ENCODE results near the gene EMC10.

The EMC10 gene

GRCh38 chr19:50462970-50463369 is 13.3 kb upstream of the EMC10 start:
- Histone ChIP-seq H3K36me3 (ENCODE audit: control insufficient read depth in 1 of 2, insufficient read depth in 2 of 2, low read depth in 1 of 2, low read length in 2 of 2) (peaks cover 0 to 7% of the 10 kb centered on the region in 2 experiments), H3K14ac (ENCODE audit: low read length in 2 of 2) (no peak overlapping the region), H3K23ac (ENCODE audit: low read length in 2 of 2) (no peak overlapping the region), H2BK12ac (ENCODE audit: low read length in 2 of 2) (no peak overlapping the region), H3K9ac (ENCODE audit: low read length) (no peak overlapping the region), H2BK120ac (ENCODE audit: low read depth, low read length) (no peak overlapping the region), H3K4me3 (ENCODE audit: insufficient read depth in 1 of 2, low read depth in 1 of 2, low read length in 2 of 2) (no peak overlapping the region), H3K18ac (ENCODE audit: low read depth in 1 of 2, low read length in 2 of 2) (no peak overlapping the region), H3K4me1 (ENCODE audit: control insufficient read depth, insufficient read depth, low read depth, low read length) (peaks cover 12% of the 10 kb centered on the region), H2BK5ac (ENCODE audit: low read depth, low read length, poor library complexity, severe bottlenecking) (no peak overlapping the region), H2AFZ (ENCODE audit: low read depth, low read length) (no peak overlapping the region), H2BK15ac (ENCODE audit: low read depth, poor library complexity, severe bottlenecking) (no peak overlapping the region), H3K9me3 (ENCODE audit: control insufficient read depth, low read length) (no peaks in the 10 kb centered on the region), H3K27ac (ENCODE audit: low read length, poor library complexity, severe bottlenecking) (no peak overlapping the region), H4K8ac (ENCODE audit: low read length) (no peak overlapping the region), H3K27me3 (ENCODE audit: control insufficient read depth in 1 of 2, insufficient read depth in 1 of 2, low read length in 2 of 2) (peaks cover 0 to 44% of the 10 kb centered on the region in 2 experiments), H3K4me2 (ENCODE audit: low read length, poor library complexity, severe bottlenecking) (no peak overlapping the region), H4K91ac (ENCODE audit: low read length) (no peak overlapping the region), H2AK5ac (ENCODE audit: low read length, severe bottlenecking) (peak overlapping the region; percentile 25), H3K4ac (ENCODE audit: low read depth in 1 of 2, low read length in 2 of 2) (no peak overlapping the region), H3K79me1 (replicated peaks; ENCODE audit: low read length, poor library complexity, severe bottlenecking) (no peaks in the 10 kb centered on the region)
- DNase-seq: no peak
- WGBS: 71% methylated on average over 7 of the region's 7 CpGs

GRCh38 chr19:50464348-50464747 is 12.0 kb upstream of the EMC10 start:
- Histone ChIP-seq H3K27me3 (ENCODE audit: control insufficient read depth in 1 of 2, insufficient read depth in 1 of 2, low read length in 2 of 2) (peaks cover 0 to 49% of the 10 kb centered on the region in 2 experiments), H3K27ac (ENCODE audit: low read length, poor library complexity, severe bottlenecking) (no peak overlapping the region), H2BK15ac (ENCODE audit: low read depth, poor library complexity, severe bottlenecking) (no peak overlapping the region), H3K4me1 (ENCODE audit: control insufficient read depth, insufficient read depth, low read depth, low read length) (peaks cover 10% of the 10 kb centered on the region), H2BK5ac (ENCODE audit: low read depth, low read length, poor library complexity, severe bottlenecking) (no peak overlapping the region), H3K23ac (ENCODE audit: low read length in 2 of 2) (no peak overlapping the region), H3K14ac (ENCODE audit: low read length in 2 of 2) (no peak overlapping the region), H2BK12ac (ENCODE audit: low read length in 2 of 2) (no peak overlapping the region), H3K36me3 (ENCODE audit: control insufficient read depth in 1 of 2, insufficient read depth in 2 of 2, low read depth in 1 of 2, low read length in 2 of 2) (peaks cover 0 to 4% of the 10 kb centered on the region in 2 experiments), H4K91ac (ENCODE audit: low read length) (no peak overlapping the region), H3K79me1 (replicated peaks; ENCODE audit: low read length, poor library complexity, severe bottlenecking) (no peaks in the 10 kb centered on the region), H2AFZ (ENCODE audit: low read depth, low read length) (no peak overlapping the region), H3K4me3 (ENCODE audit: insufficient read depth in 1 of 2, low read depth in 1 of 2, low read length in 2 of 2) (no peak overlapping the region), H3K4me2 (ENCODE audit: low read length, poor library complexity, severe bottlenecking) (no peak overlapping the region), H3K9me3 (ENCODE audit: control insufficient read depth, low read length) (no peaks in the 10 kb centered on the region), H4K8ac (ENCODE audit: low read length) (no peak overlapping the region), H2AK5ac (ENCODE audit: low read length, severe bottlenecking) (no peak overlapping the region), H2BK120ac (ENCODE audit: low read depth, low read length) (no peak overlapping the region), H3K4ac (ENCODE audit: low read depth in 1 of 2, low read length in 2 of 2) (no peak overlapping the region), H3K9ac (ENCODE audit: low read length) (no peak overlapping the region), H3K18ac (ENCODE audit: low read depth in 1 of 2, low read length in 2 of 2) (no peak overlapping the region)
- DNase-seq: no peak
- WGBS: 77% methylated on average over 19 of the region's 19 CpGs

GRCh38 chr19:50465000-50465399 is 11.3 kb upstream of the EMC10 start:
- no peak overlapping the region for H2BK5ac ChIP-seq (ENCODE audit: low read depth, low read length, poor library complexity, severe bottlenecking)
- H3K23ac ChIP-seq (ENCODE audit: low read length in 2 of 2): no peak overlapping the region
- no peak overlapping the region for H2BK12ac ChIP-seq (ENCODE audit: low read length in 2 of 2)
- no peak overlapping the region for H3K4ac ChIP-seq (ENCODE audit: low read depth in 1 of 2, low read length in 2 of 2)
- peaks cover 0 to 4% of the 10 kb centered on the region in 2 experiments for H3K36me3 ChIP-seq (ENCODE audit: control insufficient read depth in 1 of 2, insufficient read depth in 2 of 2, low read depth in 1 of 2, low read length in 2 of 2)
- H4K91ac ChIP-seq (ENCODE audit: low read length): no peak overlapping the region
- no peak overlapping the region for H3K4me3 ChIP-seq (ENCODE audit: insufficient read depth in 1 of 2, low read depth in 1 of 2, low read length in 2 of 2)
- no peak overlapping the region for H2AFZ ChIP-seq (ENCODE audit: low read depth, low read length)
- 92% methylated on average over 13 of the region's 13 CpGs for WGBS
- no peaks in the 10 kb centered on the region for H3K9me3 ChIP-seq (ENCODE audit: control insufficient read depth, low read length)
- no peak overlapping the region for H3K27ac ChIP-seq (ENCODE audit: low read length, poor library complexity, severe bottlenecking)
- H3K79me1 ChIP-seq (replicated peaks; ENCODE audit: low read length, poor library complexity, severe bottlenecking): no peaks in the 10 kb centered on the region
- no peak overlapping the region for H3K9ac ChIP-seq (ENCODE audit: low read length)
- no peak overlapping the region for H2BK120ac ChIP-seq (ENCODE audit: low read depth, low read length)
- H3K4me2 ChIP-seq (ENCODE audit: low read length, poor library complexity, severe bottlenecking): no peak overlapping the region
- no peak overlapping the region for H2AK5ac ChIP-seq (ENCODE audit: low read length, severe bottlenecking)
- H2BK15ac ChIP-seq (ENCODE audit: low read depth, poor library complexity, severe bottlenecking): no peak overlapping the region
- H3K4me1 ChIP-seq (ENCODE audit: control insufficient read depth, insufficient read depth, low read depth, low read length): peaks cover 6% of the 10 kb centered on the region
- H3K14ac ChIP-seq (ENCODE audit: low read length in 2 of 2): no peak overlapping the region
- no peak for DNase-seq
- no peak overlapping the region for H4K8ac ChIP-seq (ENCODE audit: low read length)
- peaks cover 0 to 49% of the 10 kb centered on the region in 2 experiments for H3K27me3 ChIP-seq (ENCODE audit: control insufficient read depth in 1 of 2, insufficient read depth in 1 of 2, low read length in 2 of 2)
- no peak overlapping the region for H3K18ac ChIP-seq (ENCODE audit: low read depth in 1 of 2, low read length in 2 of 2)

GRCh38 chr19:50465986-50466705 is 10.2 kb upstream of the EMC10 start:
- no peak overlapping the region for H2AK5ac ChIP-seq (ENCODE audit: low read length, severe bottlenecking)
- peaks cover 0 to 49% of the 10 kb centered on the region in 2 experiments for H3K27me3 ChIP-seq (ENCODE audit: control insufficient read depth in 1 of 2, insufficient read depth in 1 of 2, low read length in 2 of 2)
- no peak overlapping the region for H3K9ac ChIP-seq (ENCODE audit: low read length)
- no peak overlapping the region for H3K4ac ChIP-seq (ENCODE audit: low read depth in 1 of 2, low read length in 2 of 2)
- H3K4me1 ChIP-seq (ENCODE audit: control insufficient read depth, insufficient read depth, low read depth, low read length): no peaks in the 10 kb centered on the region
- H2BK15ac ChIP-seq (ENCODE audit: low read depth, poor library complexity, severe bottlenecking): no peak overlapping the region
- no peaks in the 10 kb centered on the region for H3K79me1 ChIP-seq (replicated peaks; ENCODE audit: low read length, poor library complexity, severe bottlenecking)
- no peak overlapping the region for H3K14ac ChIP-seq (ENCODE audit: low read length in 2 of 2)
- no peak overlapping the region for H2BK120ac ChIP-seq (ENCODE audit: low read depth, low read length)
- H2BK5ac ChIP-seq (ENCODE audit: low read depth, low read length, poor library complexity, severe bottlenecking): no peak overlapping the region
- no peaks in the 10 kb centered on the region for H3K9me3 ChIP-seq (ENCODE audit: control insufficient read depth, low read length)
- H3K36me3 ChIP-seq (ENCODE audit: control insufficient read depth in 1 of 2, insufficient read depth in 2 of 2, low read depth in 1 of 2, low read length in 2 of 2): peaks cover 0 to 4% of the 10 kb centered on the region in 2 experiments
- H3K18ac ChIP-seq (ENCODE audit: low read depth in 1 of 2, low read length in 2 of 2): no peak overlapping the region
- no peak overlapping the region for H4K91ac ChIP-seq (ENCODE audit: low read length)
- peak; percentile 14 for DNase-seq
- H2BK12ac ChIP-seq (ENCODE audit: low read length in 2 of 2): no peak overlapping the region
- peak overlapping the region in 1 of 2 experiments; percentile 41 for H3K4me3 ChIP-seq (ENCODE audit: insufficient read depth in 1 of 2, low read depth in 1 of 2, low read length in 2 of 2)
- H3K27ac ChIP-seq (ENCODE audit: low read length, poor library complexity, severe bottlenecking): no peak overlapping the region
- no peak overlapping the region for H2AFZ ChIP-seq (ENCODE audit: low read depth, low read length)
- H4K8ac ChIP-seq (ENCODE audit: low read length): no peak overlapping the region
- no peak overlapping the region for H3K23ac ChIP-seq (ENCODE audit: low read length in 2 of 2)
- 57% methylated on average over 29 of the region's 29 CpGs for WGBS
- no peak overlapping the region for H3K4me2 ChIP-seq (ENCODE audit: low read length, poor library complexity, severe bottlenecking)
